HG03066 (cell line): ENCODE data around the gene LARGE1.

Source experiments
- ATAC-seq: cut with Tn5 transposase; IDR thresholded peaks from one replicate; pipeline ENCODE4 v1.9.1; 2021; ENCODE audit warnings: low read depth; ENCODE audit not compliant: unreplicated experiment

The LARGE1 gene

GRCh38 chr22:33914699-33915098 lies 5.6 kb downstream of the LARGE1 start:
- no peak for ATAC-seq

DNA sequence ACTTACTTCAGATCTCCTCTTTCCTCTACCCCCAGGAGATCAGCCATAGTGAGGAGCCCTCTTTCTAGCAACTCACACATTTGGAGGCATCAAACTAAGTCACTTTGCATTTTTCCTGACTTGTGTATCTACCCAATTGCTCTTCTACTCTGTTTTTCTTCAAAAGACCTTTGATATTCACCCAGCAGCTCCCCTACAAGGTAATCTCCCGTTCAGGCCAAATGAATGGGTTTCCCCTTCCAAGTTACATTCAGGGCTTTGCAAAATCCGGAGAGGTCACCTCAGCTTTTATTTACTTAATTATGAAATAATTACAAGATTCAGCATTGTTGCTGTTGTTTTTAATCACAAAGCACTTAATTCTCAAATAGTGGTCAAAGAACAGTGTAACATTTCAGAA lies 6.1 kb downstream of the LARGE1 start:
- ATAC-seq: no peak

- ATAC-seq: no peak
Measured at GRCh38 chr22:33913188-33913587, 7.1 kb downstream of the LARGE1 start.

- no peak for ATAC-seq
Measured at GRCh38 chr22:33909911-33910310, 10.4 kb downstream of the LARGE1 start.

DNA sequence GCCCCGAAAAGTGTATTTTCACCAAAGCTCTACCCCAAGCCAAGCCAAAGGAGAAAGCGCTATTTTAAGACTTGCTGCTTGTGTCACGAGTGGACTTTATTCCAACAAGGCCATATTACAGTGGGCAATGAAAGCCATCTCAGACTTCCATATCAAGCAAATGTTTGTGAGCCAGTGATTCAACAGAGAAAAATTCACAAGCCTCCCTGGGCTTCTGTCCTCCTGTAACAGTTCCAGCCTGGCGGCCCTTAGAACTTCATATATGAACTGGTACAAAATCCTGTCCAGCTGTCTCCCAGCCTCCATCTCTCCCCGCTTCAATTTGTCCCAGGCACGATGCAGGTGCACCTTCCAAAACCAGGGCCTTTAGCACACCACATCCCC lies 11.2 kb downstream of the LARGE1 start:
- ATAC-seq: no peak

- no peak for ATAC-seq
Measured at GRCh38 chr22:33908171-33909074, 11.9 kb downstream of the LARGE1 start.

DNA sequence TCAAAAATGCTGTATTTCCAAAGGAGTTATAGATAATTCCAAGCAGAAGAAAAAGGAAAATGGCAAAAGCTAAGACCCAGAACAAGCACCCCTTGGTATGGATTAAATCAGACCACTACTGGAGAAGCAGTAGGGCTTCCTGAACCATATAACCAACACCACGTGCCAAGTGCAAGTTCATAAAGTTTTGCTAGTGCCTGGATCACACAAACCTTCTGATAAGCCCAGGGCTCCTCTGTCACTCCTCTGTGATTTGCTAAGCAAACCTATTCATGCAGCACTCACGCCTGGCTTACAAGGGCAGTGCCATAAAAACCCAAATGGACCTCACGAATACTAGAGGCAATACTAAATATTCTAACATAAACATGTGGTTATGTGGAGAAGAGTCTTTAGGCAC lies 13.3 kb downstream of the LARGE1 start:
- no peak for ATAC-seq

GRCh38 chr22:33906475-33906874 lies 13.8 kb downstream of the LARGE1 start:
- no peak for ATAC-seq

GRCh38 chr22:33903012-33903411 lies 17.3 kb downstream of the LARGE1 start:
- ATAC-seq: no peak

GRCh38 chr22:33902073-33902472 lies 18.2 kb downstream of the LARGE1 start:
- no peak for ATAC-seq

DNA sequence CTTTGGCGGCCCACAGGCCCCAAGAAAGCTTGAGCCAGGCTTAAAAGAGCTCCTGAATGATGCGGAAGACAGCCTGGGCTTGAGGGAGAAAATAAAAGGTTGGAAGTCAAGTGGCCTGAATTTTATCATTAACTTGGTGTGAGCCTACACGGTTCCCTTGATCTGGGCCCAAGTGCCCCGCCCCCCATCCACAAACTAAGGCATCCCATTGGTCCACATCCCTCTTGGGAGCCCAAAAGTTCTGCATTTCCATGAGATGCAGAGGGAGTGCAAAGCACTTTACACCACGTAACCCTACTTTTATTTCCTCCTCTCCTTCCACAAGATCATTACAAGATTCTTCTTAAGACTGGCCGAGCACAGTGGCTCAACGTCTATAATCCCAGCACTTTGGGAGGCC lies 22.2 kb downstream of the LARGE1 start:
- no peak for ATAC-seq

- ATAC-seq: no peak
Measured at GRCh38 chr22:33897448-33897835, 22.8 kb downstream of the LARGE1 start.

- peak; percentile 59 for ATAC-seq
Measured at GRCh38 chr22:33896575-33897447, 23.5 kb downstream of the LARGE1 start.

GRCh38 chr22:33896154-33896553 lies 24.1 kb downstream of the LARGE1 start:
- ATAC-seq: peak; percentile 44

DNA sequence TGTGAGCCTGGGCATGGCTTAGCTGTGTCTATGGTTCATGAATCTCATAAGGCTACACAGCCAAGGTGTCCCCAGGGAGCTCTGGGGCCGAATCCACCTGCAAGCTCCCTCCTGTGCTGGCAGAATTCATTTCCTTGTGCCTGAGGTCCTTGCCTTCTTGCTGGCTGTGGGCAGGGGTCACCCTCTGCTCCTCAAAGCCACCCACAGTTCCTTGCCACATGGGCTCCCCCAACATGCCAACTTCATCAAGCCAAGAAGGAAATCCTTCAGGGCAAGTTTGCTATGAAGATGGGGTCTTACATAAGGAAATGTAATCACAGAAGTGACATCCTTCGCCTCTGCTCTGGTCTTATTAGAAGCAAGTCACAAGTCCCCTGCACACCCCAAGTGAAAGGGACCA lies 24.8 kb downstream of the LARGE1 start:
- no peak for ATAC-seq

- no peak for ATAC-seq
Measured at GRCh38 chr22:33894515-33894914, 25.8 kb downstream of the LARGE1 start.

DNA sequence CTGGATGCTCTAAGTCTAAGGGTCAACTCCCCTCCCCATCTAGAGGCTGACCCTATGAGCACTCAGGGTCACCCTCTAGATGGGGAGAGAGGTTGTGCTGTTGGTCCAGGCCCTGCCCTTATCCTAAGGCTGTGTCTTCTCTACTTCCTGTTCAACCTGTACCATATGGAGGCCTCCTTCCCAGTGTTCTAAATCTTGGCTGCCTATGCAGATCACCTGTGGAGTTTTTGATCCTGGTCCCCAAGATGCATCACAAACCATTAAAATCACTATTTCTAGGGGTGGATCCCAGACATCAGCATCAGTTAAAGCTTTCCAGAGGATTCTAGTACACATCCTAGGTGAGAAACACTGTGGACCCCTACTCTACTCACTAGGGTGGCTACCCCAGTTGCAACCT lies 26.2 kb downstream of the LARGE1 start:
- ATAC-seq: no peak

- ATAC-seq: no peak
Measured at GRCh38 chr22:33893512-33893911, 26.8 kb downstream of the LARGE1 start.

DNA sequence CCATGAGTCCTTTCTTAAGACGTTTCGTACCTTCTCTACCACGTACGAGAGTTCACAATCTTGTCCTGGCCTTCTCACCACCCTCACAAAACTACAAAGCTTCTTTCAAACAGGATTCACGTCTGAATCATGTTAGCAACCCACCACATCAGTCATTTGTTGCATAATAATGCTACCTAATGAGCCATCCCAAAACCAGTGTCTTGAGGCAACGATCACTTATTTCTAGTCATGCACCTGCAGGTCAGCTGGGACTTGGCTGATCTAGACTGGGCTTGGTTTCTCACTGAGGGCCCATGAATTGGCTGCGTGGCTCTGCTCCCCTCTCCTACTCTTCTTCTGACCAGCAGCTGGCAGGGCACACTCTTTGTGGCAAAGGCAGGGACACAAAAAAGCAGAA lies 28.3 kb downstream of the LARGE1 start:
- no peak for ATAC-seq

GRCh38 chr22:33891455-33891854 lies 28.8 kb downstream of the LARGE1 start:
- ATAC-seq: no peak

GRCh38 chr22:33889748-33890147 lies 30.5 kb downstream of the LARGE1 start:
- no peak for ATAC-seq

- no peak for ATAC-seq
Measured at GRCh38 chr22:33888821-33889220, 31.5 kb downstream of the LARGE1 start.
